GM19467 (cell line): ENCODE data around the gene DDX23.

Source experiments
- ATAC-seq: cut with Tn5 transposase; IDR thresholded peaks from one replicate; pipeline ENCODE4 v1.9.1; 2021; ENCODE audit warnings: mild to moderate bottlenecking, moderate library complexity; ENCODE audit not compliant: unreplicated experiment

The DDX23 gene

DNA sequence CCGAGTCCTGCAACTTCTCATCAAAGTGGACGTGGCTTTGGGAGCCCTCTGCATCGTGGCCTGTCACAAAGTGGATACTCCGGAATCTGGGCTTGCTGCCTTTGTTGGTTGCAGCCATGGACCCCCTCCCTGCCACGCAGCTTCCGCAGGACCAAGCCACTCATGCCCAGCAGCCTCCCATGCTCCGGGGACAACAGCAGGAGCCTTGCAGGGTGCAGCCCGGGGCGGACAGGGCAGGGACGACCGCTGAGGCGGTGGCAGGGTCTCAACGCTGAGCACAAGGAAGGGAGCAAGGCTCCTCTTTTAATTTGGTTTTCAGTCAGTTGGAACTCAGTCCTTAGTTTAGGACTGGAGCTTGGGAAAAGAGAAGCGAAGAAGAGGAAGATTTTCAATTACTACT, 51.0 kb downstream of the DDX23 start:
- no peak for ATAC-seq

DNA sequence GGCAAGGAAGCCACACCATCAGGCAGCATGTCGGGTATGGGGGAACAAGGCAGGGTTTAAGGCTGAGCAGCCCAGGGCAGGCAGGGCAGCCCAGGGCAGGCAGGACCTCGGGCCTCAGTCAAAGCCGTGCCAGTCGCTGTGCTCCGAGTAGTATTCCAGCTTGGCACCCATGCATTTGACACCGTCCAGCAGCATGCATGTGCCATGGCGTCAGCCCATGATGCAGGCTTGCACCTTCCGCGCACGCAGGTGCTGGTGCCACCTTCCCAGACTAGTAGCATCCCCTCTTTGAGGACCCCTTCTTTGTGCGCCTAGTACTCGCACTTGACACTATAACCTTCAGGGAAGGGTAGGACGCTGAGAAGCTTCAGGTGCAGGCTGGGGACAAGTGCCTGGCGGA, 51.5 kb downstream of the DDX23 start:
- no peak for ATAC-seq

DNA sequence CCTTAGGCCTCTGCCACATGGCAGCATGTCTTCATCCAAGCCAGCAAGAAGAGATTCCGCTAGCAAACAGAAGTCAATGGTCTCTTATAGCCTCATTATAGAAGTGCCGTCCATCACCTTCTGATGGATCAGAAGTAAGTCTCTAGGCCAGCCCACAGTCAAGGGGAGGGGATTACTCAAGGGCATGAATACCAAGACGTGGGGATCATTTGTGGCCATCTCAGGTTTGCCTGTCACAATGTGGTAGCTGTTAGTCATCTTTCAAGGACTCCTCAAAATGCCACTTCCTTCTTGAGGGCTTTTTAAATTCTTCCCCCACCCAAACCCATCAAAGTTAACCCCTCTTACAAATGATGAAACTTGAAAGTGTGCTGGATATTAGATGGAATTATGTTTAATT, 55.0 kb downstream of the DDX23 start:
- no peak for ATAC-seq

DNA sequence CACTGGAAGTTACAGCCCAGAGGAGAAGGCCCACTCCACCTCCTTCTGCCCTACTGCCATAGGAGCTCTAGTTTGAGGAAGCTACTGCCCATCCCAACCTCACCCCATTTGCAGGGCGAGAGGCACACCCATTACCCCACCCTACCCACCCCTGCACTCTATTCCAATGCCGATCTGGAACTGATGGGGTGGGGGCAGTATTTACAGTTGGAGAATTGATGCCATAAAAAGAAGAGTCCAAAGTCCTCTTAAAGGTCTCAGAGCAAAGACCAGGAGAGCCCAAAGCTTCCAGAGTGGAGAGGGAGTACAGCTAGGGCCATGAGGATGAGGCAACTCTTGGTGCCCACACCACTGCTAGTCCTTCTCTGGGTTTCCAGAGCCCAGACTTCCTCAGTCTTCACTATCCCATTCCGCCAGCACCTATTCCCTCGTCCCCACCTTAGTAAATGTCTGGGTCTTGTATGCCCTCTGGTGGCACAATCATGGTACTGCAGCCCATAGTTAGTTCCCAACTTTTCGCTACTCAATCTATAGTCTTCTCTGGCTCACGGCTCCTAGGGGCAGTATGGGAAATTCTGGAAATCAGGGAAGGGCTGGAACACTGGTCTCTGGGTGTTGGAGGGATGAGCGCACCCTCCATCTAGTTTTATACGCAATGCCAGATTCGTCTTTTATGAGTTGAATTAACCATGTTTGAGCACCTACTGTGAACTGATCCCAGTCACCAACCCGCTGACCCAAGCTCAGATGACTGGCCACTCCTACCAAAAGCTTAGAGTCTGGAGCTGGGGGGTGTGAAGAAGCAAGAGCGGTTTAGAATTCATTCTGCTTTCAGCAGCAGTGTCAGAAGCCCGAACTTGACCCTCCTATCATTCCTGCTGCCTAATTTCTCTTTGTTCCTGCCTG, 56.2 kb downstream of the DDX23 start:
- no peak for ATAC-seq

DNA sequence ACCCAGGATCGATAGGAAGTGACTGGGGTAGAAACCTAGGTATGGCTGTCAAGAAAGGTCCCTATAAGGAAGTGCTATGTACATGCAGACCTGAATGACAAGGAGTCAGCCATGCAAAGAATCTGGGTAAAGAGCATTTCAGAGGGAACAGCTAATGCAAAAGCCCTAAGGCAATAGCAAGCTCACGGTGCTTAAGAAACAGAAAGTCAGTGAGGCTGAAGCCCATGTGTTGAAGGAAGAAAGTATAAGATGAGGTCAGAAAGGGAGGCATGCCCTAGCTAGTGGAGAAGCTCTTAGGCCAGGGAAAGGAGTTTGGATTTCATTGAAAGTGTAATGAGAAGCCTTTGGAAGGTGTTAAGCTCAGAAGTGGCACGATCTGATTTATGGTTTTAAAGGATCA, 57.1 kb downstream of the DDX23 start:
- no peak for ATAC-seq

DNA sequence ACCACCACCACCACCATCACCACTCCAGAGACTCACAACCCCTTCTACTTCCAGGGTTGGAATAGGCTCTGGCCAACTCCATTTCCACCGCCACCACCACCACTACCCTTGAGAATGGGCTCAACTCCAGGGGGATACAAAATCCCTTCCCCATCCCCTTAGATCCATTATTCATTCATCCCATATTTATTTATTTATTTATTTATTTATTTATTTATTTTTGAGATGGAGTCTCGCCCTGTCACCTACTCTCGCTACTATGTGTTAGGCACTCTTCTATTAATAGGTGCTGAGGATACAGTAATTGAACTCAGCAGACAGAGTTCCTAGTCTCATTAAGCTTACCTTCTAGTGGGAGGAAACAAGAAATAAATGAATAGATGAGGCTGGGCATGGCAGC, 58.3 kb downstream of the DDX23 start:
- ATAC-seq = no peak

DNA sequence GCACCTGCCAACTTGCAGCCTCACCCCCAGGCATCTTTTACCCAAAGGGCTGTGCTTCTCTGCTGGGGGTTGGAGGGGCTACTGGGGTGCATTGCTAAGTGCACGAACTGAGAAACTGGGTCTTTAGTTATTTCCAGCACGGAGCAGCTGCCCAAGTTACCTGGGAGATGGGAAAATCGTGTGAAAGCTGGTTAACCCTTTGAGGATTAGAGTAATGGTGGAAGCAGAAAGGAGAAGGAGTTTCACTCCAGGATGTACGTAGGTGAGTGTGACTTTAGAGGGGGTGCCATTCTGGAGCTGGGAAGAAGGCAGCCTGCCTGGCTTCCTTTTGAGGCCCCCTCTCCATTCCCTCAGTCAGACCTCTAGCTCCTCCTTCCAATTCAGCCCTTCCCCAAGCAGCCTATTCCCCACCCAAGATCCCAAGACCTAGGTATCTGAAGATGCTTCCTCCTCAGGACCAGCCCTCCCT, 62.1 kb downstream of the DDX23 start:
- ATAC-seq = no peak

DNA sequence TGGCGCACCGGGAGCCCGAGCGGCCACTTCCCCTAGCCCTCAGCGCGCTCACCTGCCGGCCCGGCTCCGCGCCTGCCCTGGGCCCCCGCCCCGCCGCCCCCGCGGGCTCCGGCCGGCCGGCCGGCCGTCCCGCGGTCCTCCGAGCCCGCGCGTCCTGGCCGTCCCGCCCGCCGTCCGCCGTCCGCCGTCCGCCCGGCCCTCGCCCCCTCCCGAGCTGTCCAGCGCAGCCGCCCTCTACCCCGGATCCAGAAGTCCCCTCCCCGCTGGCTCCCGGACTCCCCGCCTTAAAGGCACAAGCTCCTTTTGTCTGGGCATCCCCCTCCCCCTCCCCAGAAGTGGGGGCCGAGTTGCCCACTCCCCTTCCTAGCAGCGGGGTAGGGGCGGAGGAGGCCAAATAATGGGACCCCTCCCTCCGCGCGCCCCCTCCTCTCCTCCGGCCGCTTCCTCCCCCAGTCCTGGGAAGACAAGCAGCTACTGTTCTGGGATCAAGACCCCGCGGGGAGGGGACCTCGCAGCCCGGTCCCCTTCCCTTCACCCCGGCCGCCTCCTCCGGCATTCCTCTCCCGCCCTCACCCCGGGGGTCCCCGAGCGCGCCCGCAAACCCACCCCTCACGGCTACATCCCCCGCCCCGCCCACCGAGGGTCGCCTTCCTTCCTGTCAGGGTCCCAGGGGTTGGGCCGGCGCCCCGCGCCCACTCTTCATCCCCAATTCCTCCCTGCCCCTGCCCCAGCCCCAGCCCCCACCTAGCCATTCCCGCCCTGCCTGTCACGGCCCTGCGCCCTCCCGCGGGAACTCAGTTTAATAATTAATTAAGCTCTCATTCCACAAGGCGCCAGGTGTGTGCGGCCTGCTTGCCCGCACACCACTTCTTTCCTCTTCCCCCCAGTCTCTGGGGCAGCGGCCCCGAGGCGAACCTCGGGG, 62.8 kb downstream of the DDX23 start, which contains the start of gene ADCY6:
TSS of gene ADCY6 (minus strand) at position 236 of the 922 bp plus-strand sequence. CDS start 5,655 bp downstream, outside the sequence.
- no peak for ATAC-seq

DNA sequence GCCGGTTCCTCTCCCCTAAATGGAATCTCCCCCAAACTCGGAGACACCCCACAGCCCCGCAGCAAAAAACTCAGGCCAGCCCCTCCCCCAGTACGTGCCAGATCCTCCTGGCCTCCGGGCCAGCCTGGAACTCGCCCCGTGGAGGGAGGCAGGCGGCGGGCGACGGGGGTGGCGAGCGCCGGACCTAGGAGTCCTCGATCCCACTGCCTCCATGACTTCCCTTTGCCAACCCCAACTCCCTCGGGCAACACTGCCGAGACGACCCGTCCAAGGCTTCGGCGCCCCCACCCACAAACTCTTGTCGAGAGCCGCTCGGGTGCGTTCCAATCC, 63.5 kb downstream of the DDX23 start:
- ATAC-seq = no peak

DNA sequence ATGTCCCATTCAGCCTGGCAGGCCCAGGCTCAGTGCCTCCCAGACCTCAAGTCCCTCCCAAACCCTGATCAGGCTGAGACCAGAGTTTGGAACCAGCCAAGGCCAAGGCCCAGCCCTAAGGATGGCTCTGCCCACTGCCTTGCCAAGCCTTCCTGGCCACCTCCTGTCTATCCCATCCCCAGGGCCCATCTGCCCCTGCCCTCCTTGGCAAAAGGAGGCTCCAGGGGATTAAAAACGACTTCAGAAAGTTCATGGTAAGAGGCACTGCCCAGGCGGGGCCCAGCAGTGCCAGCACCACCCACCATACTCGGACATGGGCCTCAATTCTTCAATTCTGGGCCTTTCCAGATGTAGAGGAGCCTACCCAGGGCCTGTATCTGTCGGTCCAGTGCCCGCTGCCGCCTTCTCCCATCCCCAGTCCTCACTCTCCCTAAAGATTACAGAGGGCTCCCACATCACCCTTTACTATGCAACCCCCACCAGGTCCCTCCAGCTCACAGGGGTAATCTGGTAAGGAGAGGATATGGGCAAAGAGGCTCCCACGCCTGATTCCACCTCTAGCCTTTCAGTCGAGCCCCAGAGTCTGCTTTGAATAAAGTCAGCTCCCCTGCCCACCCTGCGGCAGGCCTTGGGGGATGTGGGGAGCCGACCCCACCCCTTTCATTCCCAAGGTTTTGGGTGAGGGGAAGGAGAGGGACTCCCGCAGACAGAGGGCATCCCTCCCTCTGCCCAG, 64.0 kb downstream of the DDX23 start:
- ATAC-seq = no peak

DNA sequence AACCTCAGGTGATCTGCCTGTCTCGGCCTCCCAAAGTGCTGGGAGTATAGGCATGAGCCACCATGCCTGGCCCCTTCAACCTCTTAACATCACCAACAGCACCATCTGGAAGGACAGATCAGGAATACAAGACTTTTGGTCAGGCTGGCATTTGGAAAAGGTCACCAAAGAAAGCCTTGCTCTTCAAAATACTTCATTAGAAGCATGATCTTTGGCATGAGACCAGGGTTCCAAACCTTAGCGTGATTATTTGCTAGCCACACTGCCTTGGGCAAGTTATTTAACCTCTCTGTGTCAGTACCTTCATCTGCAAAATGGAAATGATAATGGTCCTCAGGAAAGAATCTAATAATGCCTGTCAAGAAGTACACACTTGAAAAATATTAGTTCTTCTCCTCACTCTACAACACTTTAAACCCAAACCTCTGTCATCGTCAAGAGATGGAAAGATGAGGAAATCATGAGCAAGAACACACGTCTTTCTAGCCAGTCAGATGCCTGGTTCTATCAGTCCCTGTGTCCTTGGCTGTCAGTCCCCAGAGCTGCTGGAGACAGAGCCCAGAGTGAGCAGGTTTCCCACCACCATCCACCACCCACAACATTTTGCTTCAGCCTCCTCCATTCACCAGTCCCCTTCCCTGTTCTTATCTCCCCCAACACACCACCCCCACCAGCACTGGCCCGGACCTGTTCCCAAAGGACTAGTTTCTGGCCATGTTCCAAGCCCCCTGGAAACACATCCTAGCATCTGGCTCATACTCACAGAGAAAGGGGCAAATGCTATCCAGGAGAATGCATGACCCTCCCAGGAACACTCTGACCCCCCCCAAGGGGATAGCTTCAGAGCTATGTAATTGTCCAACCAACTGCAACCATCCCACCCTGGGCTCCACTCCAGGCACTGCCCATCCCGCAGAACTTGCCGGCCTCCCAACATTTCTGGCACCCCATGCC, 65.1 kb downstream of the DDX23 start:
- ATAC-seq = no peak

DNA sequence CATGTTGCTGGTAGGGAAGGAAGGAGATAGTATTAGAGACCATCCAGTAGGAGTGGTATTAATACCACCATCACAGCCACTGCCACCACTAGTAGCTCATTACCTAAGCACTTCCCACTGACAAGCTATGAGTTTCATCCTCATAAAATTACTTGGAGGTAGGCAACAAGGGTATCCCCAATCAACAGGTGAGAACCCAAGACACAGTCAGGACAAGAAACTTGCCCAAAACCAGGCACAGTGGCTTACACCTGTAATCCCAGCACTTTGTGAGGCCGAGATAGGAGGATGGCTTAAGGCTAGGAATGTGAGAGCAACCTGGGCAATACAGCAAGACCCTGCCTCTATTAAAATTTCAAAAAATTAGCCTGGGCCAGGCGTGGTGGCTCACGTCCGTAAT, 68.5 kb downstream of the DDX23 start:
- ATAC-seq = no peak

DNA sequence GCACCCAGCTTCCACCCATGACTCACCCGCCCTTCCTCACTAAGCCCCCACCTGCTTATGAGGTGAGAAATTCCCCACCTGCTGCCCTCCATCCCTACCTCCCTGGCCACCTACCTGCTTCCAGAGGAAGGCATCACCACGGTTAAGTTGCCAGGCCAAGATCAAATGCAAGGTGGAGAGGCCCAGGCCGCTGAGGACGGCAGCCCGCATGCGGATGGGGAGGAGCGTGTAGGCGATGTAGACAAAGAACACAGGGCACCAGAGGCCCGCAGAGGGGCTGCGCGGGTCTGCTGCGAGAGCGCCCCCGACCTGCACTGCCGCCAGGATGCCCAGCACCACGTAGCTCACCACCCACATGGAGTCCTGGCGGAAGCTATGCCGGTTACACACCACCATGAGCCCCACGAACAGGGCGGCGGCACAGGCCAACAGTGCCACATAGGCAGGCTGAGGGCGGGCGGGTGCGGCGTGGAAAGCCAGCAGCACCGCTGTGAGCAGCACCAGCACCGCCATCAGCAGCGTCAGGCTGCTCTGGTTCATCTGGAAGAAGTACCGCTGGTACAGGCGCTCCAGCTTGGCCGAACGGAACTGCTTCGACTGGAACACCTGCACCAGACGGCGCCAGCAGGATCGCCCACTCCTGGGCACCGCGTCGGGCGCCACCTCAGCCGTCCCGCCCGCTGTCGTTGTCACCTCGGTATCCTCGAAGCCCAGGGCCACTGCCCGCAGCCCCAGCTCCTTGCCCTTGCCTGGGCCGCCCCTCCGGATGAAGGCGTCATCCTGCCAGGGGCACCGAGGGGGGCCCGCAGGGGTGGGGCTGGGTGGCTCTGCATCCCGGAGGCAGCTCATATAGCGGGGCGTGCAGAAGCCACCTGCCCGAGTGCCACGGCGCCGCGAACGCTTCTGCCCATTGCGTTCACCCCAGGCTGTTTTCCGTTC, 69.2 kb downstream of the DDX23 start:
- no peak for ATAC-seq

DNA sequence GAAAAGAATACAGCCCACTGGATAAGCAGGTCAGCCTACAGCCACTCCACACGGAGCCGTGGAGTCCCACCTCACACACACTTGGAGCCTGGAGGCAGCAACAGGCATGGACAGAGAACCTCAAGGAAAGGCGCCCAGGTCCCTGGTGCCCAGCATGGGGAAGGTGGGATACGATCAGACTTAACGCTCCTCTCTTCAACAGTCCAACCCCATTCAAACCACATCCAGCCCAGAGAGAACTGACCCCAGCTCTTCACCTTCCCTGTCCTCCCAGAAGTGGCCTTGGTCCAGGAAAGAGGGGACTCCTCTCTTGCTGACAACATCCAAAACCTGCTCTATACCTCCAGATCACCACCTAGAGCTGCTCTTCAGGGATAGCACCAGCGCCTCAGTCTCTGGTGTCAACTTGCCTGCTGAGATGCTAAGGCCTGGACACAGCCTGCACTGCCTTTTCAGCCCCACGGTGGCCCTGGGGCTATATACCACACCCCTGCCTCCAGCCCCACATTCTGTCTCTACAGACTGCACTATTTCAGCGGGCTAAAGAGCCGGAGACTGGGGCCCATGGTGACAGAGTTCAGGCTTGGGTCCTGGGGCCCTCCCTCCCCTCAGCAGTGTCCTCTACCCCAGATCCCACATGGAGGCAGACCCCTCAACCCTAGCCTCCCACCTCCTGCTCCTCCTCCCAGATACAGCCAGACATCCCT, 70.1 kb downstream of the DDX23 start:
- no peak for ATAC-seq

DNA sequence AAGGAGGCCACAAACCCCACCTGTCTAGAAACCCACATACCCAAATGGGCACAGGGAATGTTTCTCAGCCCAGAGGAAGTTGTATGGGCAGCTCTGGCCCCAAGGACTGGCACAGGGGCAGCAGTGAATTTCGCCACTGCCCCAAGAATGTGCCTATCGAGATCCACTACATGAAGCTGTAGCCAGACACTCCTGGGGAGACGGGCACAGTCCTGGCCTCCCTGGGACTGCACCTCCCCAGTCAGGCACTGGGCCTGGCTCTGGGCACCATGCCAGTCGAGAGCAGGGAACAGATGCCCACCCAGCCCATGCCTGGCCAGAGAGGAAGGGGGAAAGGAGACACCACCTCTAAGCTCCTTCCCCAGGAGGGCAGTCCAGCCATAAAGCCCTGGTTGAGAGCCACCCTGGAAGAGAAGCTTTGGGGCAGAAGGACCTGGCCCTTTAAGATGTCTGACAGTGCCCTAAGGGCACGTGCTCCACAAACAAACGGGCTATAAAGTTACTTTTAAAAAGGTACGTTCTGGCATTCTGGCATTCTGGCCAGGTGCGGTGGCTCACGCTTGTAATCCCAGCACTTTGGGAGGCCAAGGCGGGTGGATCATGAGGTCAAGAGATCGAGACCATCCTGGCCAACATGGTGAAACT, 71.5 kb downstream of the DDX23 start:
- ATAC-seq = no peak

DNA sequence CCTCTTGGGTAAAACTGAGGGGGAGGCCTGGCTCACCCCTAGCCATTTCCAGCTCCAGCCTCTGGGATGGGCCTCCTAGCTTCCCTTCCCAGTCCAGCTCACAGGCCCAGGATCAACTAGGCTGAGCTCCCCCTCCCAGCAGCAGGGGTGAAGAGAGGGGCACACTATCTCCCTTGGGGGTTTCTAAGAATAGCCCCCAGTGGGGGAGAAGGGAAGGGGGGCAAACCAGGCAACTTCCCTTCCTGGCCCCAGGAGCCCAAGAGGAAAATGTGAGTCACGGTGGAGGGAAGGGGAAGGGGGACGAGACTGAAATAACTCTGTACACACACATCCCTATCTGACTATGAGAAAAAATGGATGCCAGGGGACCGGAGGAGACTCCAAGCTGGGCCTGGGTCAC, 72.1 kb downstream of the DDX23 start:
- no peak for ATAC-seq
